Activated CD4-positive, alpha-beta T cell treated with anti-CD3 and anti-CD28 coated beads for 1 hour (primary cell): ENCODE results near the gene IL18R1.

ENCODE experiments used
- DNase-seq: peaks from one replicate; pipeline ENCODE4 v3.0.0-alpha.2; 2020

Gene IL18R1

GRCh38 chr2:102392942-102393341, 37.3 kb downstream of the IL18R1 start:
- no peak for DNase-seq

GRCh38 chr2:102396012-102396411, 40.4 kb downstream of the IL18R1 start:
- no peak for DNase-seq

DNA sequence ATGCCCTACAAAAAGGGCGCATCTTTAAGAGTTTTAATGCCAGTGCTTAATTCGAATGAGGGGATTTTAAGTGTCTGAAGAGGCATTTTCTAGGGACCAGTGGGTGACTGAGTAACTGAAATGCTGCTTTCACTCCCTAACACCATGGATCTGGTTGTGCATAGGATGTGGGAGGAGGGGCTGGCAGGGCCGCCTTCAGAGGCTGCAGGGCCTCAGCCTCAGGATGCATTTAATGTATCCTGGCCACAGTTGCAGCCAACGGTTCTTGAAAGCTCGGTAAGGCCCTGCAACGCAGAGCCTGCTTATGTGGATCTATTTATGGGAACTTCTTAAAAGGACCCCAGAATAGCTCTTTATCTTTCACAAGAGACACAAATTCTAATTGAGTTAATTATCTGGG, 41.6 kb downstream of the IL18R1 start:
- no peak for DNase-seq

DNA sequence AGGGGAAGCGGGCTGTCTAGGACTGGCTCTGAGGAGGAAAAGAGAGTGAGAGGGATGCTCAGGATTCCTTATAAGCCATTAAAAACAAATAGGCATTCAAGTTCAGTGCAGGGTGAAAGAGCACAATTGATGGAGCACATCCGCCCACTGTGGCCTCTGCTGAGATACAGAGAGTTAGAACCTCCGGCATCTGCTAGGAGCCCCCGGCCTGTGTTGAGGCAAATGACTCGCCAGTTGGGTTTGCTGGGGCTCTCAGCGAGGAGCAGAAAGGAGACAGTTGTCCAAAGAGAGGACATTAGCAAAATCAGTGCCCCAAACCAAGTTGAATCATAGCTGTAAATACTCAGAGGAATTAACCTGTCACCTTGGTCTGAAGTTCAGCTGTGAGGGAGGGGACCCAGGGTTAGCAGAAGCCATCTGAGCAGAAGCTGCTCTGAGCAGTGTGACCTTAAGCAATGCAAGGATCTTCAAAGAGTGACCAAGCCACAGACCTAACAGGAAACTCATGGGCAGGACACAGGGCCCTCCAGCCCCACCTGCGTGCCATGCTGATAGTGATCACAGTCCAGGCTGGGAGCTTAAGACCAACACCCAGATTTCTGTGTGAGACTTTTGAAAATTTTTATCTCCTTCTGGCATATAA, 44.0 kb downstream of the IL18R1 start:
- DNase-seq = no peak

- no peak for DNase-seq
Measured at GRCh38 chr2:102401456-102401855, 45.9 kb downstream of the IL18R1 start.

GRCh38 chr2:102401865-102402264, 46.3 kb downstream of the IL18R1 start:
- DNase-seq = no peak

DNA sequence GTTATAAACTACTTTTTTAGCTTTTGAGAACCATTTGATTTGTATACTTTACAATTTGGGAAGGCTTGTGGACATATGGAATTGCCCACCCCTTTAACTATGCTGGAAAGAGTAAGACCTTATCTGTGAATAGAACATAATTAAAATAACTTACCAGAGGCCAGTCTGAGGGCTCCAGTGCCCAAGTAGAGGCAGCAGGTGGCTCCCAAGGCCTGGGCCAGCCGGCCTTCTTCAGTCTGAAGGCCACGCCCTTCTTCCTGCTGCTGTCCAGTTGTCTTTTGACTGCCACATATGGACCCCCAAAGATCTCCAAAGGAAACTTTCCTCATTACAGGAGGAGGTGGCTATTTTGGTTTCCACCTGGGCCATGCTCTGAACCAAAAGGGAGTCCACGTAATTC, 55.4 kb downstream of the IL18R1 start:
- no peak for DNase-seq

DNA sequence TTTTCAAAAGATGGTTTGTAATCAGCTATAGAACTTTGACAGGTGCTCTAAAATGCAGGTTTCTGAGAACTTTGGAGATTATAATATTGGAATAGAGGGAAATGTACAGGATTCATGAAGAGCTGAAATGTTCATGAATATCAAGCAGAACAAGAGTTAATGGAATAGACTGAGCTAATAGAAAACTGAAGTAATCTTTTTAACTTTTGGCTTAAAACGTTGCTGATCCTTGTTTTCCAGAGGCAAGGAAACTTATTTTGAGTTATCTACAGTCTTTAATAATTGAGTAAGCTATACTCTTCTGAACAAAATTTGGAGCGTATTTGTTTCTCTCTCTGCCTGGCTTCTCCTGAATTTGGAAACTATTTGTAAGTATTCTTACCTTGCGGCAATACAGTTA, 56.6 kb downstream of the IL18R1 start:
- no peak for DNase-seq

DNA sequence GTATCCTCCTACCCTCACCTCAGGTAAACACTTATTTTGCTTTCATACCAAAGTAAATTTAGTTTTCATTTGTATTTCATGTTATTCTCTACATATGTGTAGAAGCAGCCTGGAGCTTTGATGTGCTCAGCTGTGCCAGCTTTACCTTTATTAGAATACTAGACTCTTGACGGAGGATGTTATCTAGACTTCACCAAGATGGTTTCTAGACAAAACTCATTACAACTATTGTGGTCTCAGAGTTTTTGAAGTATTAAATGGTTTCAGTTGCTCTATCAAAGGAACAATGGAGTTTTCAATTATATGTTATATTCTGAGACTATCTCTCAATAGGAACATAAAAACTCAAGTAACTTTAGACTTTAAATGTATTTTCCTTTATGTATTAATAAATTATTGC, 62.4 kb downstream of the IL18R1 start:
- DNase-seq = no peak

DNA sequence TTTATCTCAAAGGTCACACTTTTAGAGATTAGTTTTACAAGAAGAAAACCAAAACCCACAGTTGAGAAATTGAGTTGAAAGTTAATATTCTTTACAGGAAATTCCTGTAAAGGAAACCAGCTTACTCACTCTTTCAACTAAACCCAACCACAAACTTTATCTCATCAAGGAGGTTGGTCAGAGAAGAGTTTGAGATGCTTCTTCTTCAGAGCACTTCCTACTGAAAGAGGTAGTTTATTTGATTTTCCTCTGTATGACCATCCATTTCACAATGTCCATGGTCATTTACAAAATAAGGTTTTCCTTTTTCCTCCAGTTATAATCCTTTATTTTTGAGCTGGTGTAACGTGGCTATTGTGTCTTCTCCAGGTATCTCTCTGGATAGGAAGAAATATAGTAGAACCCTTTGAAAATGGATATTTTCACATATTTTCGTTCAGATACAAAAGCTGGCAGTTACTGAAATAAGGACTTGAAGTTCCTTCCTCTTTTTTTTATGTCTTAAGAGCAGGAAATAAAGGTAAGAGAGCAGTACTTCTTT, 62.9 kb downstream of the IL18R1 start:
- DNase-seq = no peak

DNA sequence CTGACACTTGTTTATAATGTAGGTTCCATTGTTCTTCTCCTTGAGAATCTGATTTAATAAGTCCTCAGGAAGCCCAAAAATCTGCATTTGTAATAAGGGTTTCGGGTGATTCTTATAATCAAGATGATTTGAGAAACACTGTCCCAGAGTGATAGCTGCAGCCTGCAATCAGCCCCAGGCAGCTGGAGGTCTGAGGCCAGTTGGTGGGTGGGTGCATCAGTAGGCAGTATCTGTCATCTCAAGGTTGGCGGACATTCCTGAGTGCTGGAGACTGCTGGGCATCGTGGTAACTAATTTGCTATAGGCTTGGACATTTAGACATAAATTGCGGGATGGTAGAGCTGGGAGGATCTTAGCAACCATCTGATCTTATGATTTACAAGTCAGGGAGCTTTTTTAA, 64.7 kb downstream of the IL18R1 start:
- no peak for DNase-seq

GRCh38 chr2:102421890-102422759, 66.5 kb downstream of the IL18R1 start:
- DNase-seq = no peak

GRCh38 chr2:102422910-102423309, 67.3 kb downstream of the IL18R1 start, which contains the start of gene IL18RAP:
IL18RAP (plus strand) TSS chr2:102423160; CDS start chr2:102423278, 118 bp downstream.
- no peak for DNase-seq

- DNase-seq = no peak
Measured at GRCh38 chr2:102423368-102423767, 67.8 kb downstream of the IL18R1 start.

- no peak for DNase-seq
Measured at GRCh38 chr2:102424754-102425153, 69.2 kb downstream of the IL18R1 start.

- no peak for DNase-seq
Measured at GRCh38 chr2:102425441-102426132, 70.0 kb downstream of the IL18R1 start.

GRCh38 chr2:102427249-102427648, 71.7 kb downstream of the IL18R1 start:
- no peak for DNase-seq

DNA sequence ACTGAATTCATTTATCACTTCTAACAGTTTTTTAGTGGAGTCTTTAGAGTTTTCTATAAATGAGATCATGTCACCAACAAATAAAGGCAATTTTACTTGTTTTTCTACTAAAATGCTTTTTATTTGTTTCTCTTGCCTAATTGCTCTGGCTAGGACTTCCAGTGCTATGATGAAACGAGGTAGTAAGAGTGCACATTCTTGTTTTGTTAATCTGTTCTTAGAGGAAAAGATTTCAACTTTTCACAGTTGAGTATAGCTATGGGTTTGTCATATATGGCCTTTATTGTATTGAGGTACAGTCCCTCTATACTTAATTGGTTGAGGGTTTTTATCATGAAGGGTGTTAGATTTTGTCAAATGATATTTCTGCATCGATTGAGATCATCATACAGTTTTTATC, 73.0 kb downstream of the IL18R1 start:
- DNase-seq = no peak

- DNase-seq = no peak
Measured at GRCh38 chr2:102432386-102432785, 76.8 kb downstream of the IL18R1 start.

- DNase-seq = no peak
Measured at GRCh38 chr2:102433973-102434654, 78.5 kb downstream of the IL18R1 start.

DNA sequence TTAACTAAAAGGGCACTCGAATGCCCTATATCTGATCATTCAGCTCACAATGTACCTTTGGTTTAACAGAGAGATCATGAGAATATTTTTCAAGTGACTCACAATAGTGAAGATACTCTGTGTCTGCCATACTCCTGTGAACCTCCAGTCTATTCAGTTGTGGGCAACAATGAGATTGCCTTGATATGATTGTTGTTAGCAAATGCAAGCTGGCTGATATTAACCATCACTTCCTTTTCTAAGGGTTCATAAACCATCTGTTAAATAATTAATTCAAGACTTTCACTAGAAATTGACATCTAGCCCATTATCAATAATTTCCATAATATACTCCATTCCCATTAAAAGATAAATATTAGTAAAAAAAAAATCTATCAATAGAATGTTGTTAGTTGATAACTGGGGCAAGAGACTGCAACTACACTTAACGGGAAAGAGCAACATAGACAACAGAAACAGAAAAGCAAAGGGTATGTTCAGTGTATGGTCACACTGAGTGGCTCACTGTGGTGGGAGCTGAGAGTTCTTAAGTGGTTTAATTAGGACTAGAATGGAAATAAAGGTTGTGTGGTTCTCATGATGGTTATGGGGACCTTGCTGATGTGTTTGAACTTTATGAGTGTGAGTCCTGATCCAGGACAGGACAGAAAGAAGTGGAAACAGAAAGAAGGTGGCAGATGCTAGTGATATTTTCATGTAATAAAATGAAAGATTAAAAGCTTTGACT, 79.2 kb downstream of the IL18R1 start:
- DNase-seq = no peak

GRCh38 chr2:102435741-102436140, 80.1 kb downstream of the IL18R1 start:
- DNase-seq = no peak
